Fibroblast of peridontal ligament (primary cell): ENCODE data around the gene KCNQ5.

ENCODE experiments used
- DNase-seq: peaks from one replicate; pipeline ENCODE4 v3.0.0-alpha.2; 2010; ENCODE audit errors: extremely low read depth

The KCNQ5 gene

DNA sequence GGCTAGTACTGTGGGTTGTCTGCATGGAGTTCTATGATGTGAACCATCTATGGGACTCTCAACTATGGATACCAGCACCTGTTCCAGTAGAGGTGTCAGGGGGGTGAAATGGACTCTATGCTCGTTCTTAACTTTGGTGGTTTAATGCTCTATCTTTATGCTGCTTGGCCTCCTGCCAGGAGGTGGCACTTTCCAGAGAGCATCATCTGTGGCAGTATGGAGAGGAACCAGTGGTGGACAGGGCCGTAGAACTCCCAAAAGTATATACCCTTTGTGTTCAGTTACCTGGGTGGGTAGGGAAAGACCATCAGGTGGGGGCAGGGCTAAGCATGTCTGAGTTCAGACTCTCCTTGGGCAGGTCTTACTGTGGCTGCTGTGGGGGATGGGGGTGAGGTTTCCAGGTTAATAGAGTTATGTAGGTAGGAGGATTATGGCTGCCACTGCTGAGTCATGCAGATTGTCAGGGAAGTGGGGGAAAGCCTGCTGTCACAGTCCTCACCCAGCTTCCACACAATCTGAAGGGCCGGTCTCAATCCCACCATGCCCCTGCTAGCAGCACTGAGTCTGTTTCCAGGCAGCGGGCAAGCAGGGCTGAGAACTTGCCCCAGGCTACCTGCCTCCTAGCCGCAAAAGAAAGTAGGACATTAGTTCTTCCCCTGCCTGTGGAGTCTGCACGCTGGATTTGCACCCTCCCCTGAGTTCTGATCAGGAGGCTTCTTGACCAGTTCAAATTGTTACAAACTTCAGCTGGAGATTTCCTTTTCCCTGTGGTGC lies 284.0 kb downstream of the KCNQ5 start:
- DNase-seq: no peak

DNA sequence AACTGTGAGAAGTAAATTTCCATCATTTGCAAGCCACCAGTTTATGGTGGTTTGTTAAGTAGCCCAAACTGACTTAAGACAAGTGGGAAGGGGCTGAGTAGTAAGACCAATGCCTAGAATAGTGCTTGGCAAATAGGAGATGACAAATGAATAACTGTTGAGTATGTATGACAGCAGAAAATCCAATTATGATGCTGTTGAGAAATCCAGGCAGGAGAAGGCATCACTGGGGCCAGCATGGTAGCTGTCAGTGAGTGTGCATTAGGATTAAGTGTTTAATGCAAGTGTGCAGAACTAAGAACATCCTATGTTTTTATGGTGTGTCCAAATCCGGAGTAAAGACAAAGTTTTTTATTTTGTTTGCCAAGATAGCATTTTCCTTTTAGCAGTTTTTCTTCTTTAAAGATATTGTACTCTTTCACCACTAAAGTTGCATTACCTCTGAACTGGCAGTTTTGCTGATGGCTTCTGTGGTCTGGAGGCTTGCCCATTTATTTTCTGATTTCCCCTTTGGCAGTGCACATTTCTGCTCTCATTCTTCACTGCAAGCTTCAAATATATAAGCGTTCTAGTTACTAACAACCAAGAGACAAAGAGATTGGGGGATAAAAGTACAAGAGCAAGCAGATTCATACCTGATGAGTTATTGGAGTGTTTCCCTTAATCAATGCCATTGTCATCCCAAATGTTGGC lies 289.7 kb downstream of the KCNQ5 start:
- peak; percentile 83 for DNase-seq

DNA sequence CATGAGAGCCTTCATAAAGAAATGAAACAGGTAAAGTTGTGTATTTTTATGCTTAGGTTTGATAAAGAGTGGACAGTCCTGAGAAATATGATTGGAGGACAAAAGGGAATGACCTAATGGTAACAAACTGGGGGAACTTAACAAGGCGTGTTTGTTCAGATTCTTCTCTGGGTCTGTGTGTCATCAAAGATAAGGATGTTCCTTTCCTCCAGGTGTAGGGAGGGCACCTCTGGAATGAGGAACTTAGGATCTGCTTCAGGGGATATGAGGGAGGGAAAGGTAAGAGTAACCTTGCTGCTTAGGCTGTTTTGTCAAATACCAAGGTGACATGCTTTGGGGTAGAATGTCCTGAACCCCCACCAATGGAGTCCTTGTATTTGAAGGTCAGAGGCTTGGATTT lies 291.9 kb downstream of the KCNQ5 start:
- no peak for DNase-seq

DNA sequence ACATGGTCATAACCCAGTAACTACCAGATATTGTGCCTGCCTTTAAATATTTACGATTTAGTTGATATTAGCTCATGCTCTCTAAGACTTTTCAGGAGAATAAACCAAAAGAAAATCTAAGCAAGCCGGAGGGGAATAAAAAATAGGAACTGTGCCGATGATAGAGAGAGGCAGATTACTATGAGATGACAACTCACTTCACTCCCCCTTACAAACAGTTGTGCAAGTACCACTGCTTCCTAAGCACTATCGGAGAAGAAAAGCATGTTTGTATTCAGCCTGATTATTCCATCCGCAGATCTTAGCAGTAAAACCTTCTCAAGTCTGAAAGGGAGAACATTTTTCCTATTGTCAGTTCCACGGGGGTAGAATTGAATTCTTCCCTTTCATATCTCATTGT lies 294.4 kb downstream of the KCNQ5 start:
- no peak for DNase-seq

DNA sequence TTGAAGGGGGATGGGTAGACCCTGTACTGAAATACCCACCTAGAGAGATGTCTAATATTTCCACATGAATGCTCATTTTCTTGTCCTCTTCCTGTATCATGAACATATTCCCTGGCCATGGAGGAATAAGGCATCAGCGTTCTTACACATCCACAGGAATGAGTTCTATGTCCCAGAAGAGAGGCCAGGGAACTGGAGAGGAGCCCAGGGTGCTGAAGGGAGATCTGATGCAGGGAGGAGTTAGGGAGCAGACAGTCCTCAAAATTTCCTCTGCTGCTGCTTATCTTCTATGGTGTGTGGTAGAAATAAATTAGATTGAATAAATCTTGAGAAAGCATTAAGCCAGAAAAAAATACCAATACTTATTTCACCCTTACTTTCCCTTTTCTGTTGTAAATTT lies 295.0 kb downstream of the KCNQ5 start:
- DNase-seq: peak; percentile 33

DNA sequence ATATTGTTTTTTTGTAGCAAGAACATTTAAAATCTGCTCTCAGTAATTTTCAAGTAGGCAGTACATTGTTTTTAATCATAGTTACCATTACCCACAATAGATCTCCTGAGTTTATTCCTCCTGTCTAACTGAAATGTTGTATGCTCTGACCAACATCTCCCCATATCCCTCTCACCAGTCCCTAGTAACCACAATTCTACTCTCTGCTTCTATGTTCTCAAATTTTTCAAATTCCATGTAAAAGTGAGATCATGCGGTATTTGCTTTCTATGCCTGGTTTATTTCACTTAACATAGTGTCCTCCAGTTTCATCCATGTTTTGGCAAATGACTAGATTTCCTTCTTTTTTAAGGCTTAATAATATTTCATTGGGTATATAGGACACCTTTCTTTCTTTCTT lies 300.5 kb downstream of the KCNQ5 start:
- DNase-seq: peak; percentile 19

DNA sequence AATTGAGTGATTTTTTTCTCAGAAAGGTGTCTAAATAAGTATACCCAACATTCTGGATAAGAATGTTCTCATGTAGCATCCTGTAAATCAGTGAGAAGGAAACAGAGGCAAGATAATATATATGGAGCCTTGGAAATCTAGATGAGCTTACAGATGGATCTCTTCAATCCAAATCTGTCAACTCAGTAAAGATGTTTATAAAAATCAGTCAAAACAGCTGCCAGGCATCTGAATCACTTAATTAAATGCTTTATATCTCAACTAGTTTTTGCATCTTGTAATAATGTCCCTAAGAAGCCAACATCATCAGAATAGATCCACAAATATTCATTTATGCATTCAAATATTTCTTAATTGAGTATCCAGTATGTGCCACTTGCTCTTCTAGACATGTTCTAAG lies 303.3 kb downstream of the KCNQ5 start:
- DNase-seq: no peak

DNA sequence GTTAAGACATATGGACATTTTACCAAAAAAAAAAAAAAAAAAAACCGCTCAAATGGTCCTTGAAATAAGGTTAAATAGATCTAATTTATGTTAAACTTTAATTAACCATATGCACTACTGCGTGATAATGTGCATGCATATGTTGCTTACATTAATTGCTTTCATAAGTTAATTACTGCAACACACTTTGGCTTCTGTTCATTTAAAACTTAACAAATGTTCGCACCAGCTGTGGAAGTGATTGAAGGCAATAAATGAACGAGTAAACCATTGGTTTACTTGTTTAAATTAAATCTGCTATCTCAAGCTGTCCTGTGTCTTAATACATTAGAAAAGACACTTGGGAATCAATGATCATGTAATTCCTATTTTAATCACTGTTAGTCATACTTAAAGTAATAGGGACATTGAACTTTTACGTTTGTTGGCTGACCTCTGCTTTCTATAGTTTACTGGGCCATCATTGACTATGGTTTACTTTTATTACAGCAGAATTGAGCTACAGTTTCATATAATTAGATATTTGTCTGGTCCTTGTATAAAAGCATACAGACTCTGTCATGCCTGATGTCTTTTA lies 308.8 kb downstream of the KCNQ5 start:
- DNase-seq: no peak

DNA sequence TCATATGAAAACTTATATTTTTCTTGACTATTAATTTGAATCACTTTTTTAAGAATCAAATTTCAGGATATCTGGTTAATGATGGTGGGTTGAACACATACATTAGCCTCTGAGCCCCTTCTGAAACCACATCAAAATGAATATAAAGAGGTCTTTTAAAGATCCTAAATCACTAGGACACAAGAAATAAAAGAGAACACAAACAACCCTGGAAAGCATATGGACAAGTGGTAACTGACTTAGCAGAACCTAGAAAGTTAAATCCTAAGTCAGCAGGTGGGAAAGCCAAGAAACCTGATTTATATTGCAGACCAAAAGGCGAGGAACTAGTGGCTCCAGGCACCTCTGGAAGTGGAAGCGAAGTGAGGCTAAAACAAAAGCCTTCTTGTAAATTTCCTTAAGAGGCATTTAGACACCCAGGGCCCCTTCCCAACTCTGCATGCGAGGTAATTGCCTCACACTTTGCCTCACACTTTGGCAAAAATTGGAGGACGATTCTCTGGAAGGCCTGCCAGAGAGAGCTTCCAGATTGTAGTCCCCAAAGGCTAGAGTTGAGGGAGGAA lies 309.5 kb downstream of the KCNQ5 start:
- DNase-seq: no peak

DNA sequence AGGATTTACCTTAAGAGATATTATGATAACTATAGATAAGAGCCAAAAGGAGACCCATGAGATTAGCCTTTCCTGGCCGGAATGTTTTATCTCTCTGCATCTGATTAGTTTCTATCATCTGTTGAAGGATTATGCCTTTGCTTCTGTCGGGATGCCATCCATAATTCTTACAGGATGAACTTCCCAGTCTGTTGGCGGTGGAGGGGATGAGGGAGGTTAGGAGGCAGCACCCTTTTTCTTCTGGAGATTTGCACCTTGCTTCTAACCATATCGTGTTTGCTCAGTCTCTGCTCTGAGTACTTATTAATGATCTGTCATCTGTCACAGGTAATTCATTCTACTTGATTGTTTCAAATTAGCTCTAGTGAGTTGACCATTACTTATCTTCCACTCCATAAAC lies 311.4 kb downstream of the KCNQ5 start:
- DNase-seq: no peak

DNA sequence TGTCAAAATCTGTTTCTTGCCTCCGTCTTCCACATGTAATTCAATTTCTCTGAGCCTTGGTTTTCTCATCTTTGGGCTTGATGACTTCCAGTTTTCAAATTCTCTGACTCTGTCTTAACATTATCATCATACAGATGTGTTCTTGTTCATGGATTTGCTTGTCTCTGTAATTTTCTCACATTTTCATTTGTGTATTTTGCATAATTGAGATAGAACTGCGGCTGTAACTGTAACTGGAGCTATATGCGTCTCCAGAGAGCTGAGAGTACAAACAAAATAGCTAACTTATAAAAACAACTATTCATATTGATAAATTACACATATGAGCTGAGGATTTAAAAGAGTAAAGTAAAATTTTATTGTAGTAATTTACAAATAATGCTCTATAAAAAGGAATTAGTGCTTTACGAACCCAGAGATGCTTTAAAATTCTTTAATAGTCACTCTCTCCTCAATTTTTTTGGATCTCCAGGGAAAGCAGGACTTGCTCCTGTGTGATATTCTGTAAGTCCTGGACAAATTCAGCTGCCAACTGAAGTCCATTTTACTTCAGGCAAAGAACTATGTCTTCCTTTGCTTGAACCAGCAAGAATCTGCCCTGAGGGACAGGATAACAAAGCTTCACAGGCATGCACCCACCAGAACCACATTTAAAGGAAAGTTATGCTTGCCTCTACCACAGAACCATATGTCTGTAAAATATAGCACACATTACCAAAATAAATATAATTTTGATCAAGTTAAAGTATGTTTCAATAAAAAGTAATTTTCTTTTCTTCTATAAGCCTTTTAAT lies 315.1 kb downstream of the KCNQ5 start:
- DNase-seq: no peak

DNA sequence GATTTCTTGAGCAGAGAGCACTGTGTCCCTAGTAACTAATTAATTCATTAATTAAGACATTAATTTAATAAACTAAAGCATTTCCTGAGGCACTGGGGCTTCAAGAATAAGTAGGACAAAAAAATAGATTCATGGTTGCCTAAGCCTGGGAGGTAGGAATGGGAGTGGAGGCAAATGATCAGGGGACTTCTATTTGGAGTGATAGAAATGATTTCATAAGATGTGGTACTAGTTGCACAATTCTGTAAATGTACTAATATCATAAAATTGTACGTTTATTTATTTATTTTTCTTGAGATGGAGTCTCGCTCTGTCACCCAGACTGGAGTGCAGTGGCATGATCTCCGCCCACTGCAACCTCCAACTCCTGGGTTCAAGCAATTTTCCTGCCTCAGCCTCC lies 316.2 kb downstream of the KCNQ5 start:
- DNase-seq: no peak

DNA sequence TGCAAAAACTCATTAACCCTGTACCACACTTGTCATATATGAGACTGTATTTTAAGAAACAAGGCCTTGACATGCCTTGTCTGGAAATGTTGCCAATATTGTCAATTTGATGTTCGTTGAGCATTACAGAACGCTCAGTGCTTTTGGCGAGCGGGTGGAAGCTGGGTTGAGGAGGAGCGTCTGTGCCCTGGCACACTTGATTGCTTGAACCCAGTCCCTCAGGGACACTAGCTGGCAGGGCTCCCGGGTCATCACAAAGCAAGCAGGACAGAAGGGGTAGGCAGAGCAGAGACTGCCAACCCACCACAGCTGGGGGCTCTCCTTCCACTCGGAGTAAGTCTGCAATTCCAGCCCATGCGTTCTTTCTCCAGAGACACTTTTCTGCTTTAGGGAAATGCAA lies 317.1 kb downstream of the KCNQ5 start:
- DNase-seq: no peak

DNA sequence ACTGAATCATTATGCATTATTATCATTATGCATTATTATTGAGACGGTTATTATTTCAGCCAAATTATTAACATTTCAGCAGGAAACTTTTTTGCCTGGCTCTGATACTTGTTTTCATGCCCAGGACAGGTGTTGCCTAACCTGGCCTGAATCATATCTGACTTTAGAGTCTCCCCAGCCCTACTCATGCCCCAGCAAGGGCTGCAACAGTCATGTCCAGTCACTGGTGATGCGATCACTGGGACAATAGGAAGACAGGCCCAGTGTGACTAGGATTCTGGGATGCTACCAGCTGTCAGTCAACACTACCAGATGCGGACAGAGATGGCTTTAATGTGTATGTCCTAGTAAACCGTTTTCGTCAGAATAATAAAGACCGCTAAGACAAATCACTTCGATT lies 318.4 kb downstream of the KCNQ5 start:
- DNase-seq: no peak

DNA sequence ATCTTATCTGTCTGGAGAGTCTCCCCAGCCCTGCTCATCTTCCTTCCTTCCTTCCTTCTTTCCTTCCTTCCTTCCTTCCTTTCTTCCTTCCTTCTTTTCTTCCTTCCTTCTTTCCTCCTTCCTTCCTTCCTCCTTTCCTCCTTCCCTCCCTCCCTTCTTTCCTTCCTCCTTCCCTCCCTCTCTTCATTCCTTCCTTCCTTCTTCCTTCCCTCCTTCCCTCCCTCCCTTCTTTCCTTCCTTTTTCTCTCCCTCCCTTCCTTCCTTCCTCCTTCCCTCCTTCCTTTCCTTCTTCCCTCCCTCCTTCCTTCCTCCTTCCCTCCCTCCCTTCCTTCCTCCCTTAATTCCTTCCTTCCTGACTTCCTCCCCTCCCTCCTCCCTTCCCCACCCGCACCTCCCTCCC lies 319.4 kb downstream of the KCNQ5 start:
- DNase-seq: no peak

DNA sequence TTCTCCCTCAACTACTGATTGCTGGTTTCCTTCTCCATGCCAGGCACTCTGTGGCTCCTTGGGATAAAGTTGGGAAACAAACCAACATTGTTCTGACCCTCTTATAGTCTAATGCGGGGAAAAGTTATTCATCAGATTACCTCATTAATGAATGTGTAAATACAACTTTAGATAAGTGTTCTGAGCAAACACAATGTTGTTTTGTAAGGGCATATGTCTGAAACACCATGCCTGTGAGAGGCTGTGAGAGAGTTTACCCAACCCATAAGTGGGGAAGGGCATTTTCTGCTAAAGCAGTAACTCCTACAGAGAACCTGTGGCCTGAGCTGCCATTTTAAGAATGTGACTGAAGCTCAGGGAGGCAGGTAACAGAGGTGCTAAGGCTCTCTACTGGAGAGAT lies 319.9 kb downstream of the KCNQ5 start:
- DNase-seq: no peak

DNA sequence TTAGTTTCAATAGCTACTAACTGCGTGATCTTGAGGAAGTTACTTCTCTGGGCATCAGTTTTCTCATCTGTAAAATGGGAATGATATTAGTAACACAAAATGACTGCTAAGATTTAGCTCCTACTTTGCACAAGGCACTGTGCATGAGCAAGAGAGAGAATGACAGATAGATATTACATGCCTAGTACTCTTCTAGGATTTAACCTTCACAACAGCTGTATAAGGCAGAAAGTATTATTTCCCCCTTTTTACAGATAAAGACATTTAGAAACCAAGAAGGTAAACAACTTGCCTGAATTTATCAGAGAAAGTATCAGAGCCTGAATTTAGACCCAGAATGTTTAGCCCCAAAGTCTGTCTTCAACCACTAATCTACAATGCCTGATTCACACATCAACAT lies 321.8 kb downstream of the KCNQ5 start:
- no peak for DNase-seq

DNA sequence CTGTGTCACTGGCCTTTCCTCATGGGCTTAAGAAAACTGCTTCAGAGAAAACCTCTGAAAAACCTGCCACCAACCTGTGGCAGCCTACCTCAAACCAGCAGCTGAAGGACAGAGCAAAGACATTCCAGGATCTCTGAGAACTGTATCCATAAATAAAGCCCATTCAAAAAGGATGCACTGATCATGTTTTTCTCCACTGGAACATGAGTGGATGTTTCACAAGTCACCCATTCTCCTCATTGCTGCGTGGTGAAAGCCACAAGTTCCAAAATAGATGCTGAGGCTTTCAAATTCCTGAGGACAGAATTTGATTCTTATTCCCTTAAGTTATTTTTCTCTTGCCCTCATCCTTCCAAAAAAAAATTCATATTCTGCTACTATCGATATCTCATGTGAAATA lies 322.8 kb downstream of the KCNQ5 start:
- peak; percentile 70 for DNase-seq

DNA sequence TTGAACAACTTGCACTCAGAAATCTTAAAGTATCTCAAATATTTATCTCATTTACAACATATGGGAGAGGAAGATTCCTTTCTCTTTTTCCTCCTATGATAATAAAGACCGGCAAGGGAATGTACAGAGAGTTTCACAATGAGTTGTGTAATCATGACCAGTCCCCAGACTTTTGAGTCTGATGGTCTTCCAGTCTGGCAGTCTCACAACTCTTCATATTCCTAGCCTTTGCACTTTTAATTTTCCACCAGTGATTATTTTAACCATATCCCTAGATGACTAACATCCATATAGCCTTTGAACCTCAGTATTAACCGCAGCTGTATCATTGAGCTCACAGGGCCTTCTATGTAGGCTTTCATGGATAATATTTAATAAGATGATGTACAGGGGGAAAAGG lies 324.9 kb downstream of the KCNQ5 start:
- DNase-seq: peak; percentile 80

DNA sequence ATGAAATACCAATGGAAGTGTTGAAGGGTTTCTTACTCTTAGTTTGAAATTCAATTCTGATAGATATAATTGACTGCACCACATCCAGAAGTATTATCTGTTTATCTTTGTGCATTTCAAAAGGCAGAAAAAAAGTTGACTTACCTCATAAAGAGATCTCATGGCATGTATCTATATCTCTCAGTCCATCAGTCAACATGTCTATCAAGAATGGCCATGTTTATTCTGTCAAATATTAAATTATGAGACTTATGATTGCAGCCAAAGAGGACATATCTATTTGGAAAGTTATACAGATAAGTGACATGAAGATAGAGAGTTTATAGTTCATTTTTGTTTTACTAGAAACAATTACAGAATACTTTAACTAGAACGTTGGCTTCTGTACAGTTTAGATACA lies 325.7 kb downstream of the KCNQ5 start:
- no peak for DNase-seq

DNA sequence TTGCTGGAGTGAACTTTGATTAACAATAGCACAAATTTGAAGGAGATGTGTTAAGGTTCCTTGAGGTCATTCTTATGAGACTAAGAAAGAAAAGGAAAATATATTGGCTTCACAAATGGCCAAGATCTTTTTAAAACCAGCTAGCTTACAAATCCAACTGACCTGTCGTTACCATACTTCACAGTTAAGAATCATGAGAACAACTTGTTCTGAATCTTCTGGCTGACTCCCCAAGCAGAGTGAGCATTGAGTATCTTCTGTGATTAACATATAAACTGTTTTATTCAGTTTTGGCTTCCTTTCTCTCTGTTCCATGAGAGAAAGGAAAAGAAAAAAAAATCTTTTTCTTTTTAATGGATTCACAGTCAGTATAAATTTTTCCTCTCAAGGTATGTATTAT lies 326.3 kb downstream of the KCNQ5 start:
- DNase-seq: no peak
